Measurements from ENCODE around the gene EIF3CL.
"Not testable (repeated sequence)": the region's sequence is repeated elsewhere in the genome, so short reads cannot be mapped to it uniquely, and the experiment has no call there.

EIF3CL gene

GRCh38 chr16:28362600-28362999, 41.0 kb downstream of the EIF3CL start:
- not testable (repeated sequence) for DNase-seq

GRCh38 chr16:28338230-28338629, 65.4 kb downstream of the EIF3CL start:
- DNase-seq, result not testable (repeated sequence)

GRCh38 chr16:28336940-28337710, 66.5 kb downstream of the EIF3CL start:
- not testable (repeated sequence) for DNase-seq

- DNase-seq, result not testable (repeated sequence)
These were observed 68.0 kb downstream of the EIF3CL start for GRCh38 chr16:28335678-28336077.

- DNase-seq, result not testable (repeated sequence)
These were observed 71.0 kb downstream of the EIF3CL start for GRCh38 chr16:28332632-28333031.

- not testable (repeated sequence) for DNase-seq
These were observed 72.7 kb downstream of the EIF3CL start for GRCh38 chr16:28330981-28331380.

- DNase-seq, result not testable (repeated sequence)
These were observed 73.4 kb downstream of the EIF3CL start for GRCh38 chr16:28330232-28330631.

Measured in hematopoietic multipotent progenitor cell treated with erythropoietin and hydrocortisone succinate and interleukin-3 and kit ligand, for 6 days (in vitro differentiated cells).